Neural cell (in vitro differentiated cells): ENCODE data around the gene TESMIN. TPM values are rescaled to one million over a fixed set of nuclear protein-coding genes. Genes with fewer than 3 reads are reported as not detected.

ENCODE experiments used
- H2AFZ ChIP-seq: fragments of 200-600, 300-800 bp; sonication (generic), shearing (Covaris generic); 2 replicates; pipeline ENCODE4 v1.6.0; 2014; ENCODE audit warnings: low read depth, mild to moderate bottlenecking, antibody characterized with exemption, low read length, moderate library complexity
- H3F3A ChIP-seq: fragments of 200-600 bp; shearing (Covaris generic); 2 replicates; pipeline ENCODE4 v1.6.1; 2016; ENCODE audit warnings: mild to moderate bottlenecking, moderate library complexity, mixed read lengths, antibody characterized with exemption, low read length; ENCODE audit not compliant: insufficient read depth, poor library complexity, severe bottlenecking
- H3K27ac ChIP-seq: fragments of 200-600, 300-800 bp; sonication (generic), shearing (Covaris generic); 2 replicates; pipeline ENCODE4 v1.5.1; 2014; ENCODE audit warnings: mild to moderate bottlenecking, low read length, moderate library complexity
- H3K27me3 ChIP-seq: fragments of 300-800, 200-600 bp; sonication (generic), shearing (Covaris generic); 2 replicates; pipeline ENCODE4 v1.6.0; 2014; ENCODE audit warnings: mild to moderate bottlenecking, low read depth, low read length, moderate library complexity; ENCODE audit not compliant: insufficient read depth
- H3K36me3 ChIP-seq: fragments of 300-800, 200-600 bp; sonication (generic), shearing (Covaris generic); 2 replicates; pipeline ENCODE4 v1.5.1; 2014; ENCODE audit warnings: mild to moderate bottlenecking, antibody characterized with exemption, low read length, moderate library complexity; ENCODE audit not compliant: insufficient read depth
- H3K4me2 ChIP-seq: fragments of 300-800, 200-600 bp; sonication (generic), shearing (Covaris generic); 2 replicates; pipeline ENCODE4 v1.6.0; 2014; ENCODE audit warnings: mild to moderate bottlenecking, low read length
- H3K4me3 ChIP-seq: fragments of 300-800, 200-600 bp; sonication (generic), shearing (Covaris generic); 2 replicates; pipeline ENCODE4 v1.5.1; 2014; ENCODE audit warnings: mild to moderate bottlenecking, low read length, moderate library complexity
- H3K79me2 ChIP-seq: fragments of 200-600 bp; shearing (Covaris generic); replicated peaks from 2 replicates; pipeline ENCODE4 v1.6.0; 2014; ENCODE audit warnings: mild to moderate bottlenecking, low read length, moderate library complexity; ENCODE audit not compliant: insufficient read depth
- H3K9ac ChIP-seq: fragments of 300-800, 200-600 bp; sonication (generic), shearing (Covaris generic); 2 replicates; pipeline ENCODE4 v1.6.1; 2016; ENCODE audit warnings: mild to moderate bottlenecking, low read length, mixed read lengths
- H3K9me2 ChIP-seq: fragments of 200-600 bp; shearing (Covaris generic); 2 replicates; pipeline ENCODE4 v1.6.1; 2016; ENCODE audit warnings: mild to moderate bottlenecking, low read length, mixed read lengths; ENCODE audit not compliant: insufficient read depth
- H3K9me3 ChIP-seq: fragments of 200-600, 300-800 bp; sonication (generic), shearing (Covaris generic); 2 replicates; pipeline ENCODE4 v1.6.1; 2016; ENCODE audit warnings: mild to moderate bottlenecking, mixed run types, low read length, moderate library complexity, mixed read lengths
- H4K20me1 ChIP-seq: fragments of 200-600 bp; shearing (Covaris generic); 2 replicates; pipeline ENCODE4 v1.6.1; 2016; ENCODE audit warnings: mild to moderate bottlenecking, mixed run types; ENCODE audit not compliant: insufficient read depth
- EP300 ChIP-seq: fragments of 450-650 bp; conservative IDR thresholded peaks from 2 replicates; pipeline ENCODE4 v1.6.1; 2014; ENCODE audit warnings: antibody characterized with exemption, mild to moderate bottlenecking, moderate library complexity; ENCODE audit not compliant: poor library complexity, severe bottlenecking
- EZH2 ChIP-seq: fragments of 200-600, 300-800 bp; shearing (Covaris generic), sonication (generic); IDR thresholded peaks from 2 replicates; pipeline ENCODE4 v1.6.1; 2014; ENCODE audit warnings: antibody characterized with exemption, low read length, borderline replicate concordance, mild to moderate bottlenecking; ENCODE audit not compliant: insufficient read depth, poor library complexity, severe bottlenecking
- MXI1 ChIP-seq: fragments of 450-650 bp; conservative IDR thresholded peaks from 2 replicates; pipeline ENCODE4 v1.6.1; 2014; ENCODE audit warnings: antibody characterized with exemption, mild to moderate bottlenecking; ENCODE audit not compliant: poor library complexity, severe bottlenecking
- POLR2AphosphoS5 ChIP-seq: IDR thresholded peaks from 2 replicates; pipeline ENCODE4 v1.6.1; 2012
- RAD21 ChIP-seq: fragments of 450-650 bp; conservative IDR thresholded peaks from 2 replicates; pipeline ENCODE4 v1.6.1; 2014; ENCODE audit warnings: antibody characterized with exemption, mild to moderate bottlenecking, moderate library complexity
- SMC3 ChIP-seq: fragments of 450-650 bp; conservative IDR thresholded peaks from 2 replicates; pipeline ENCODE4 v1.6.1; 2014; ENCODE audit warnings: antibody characterized with exemption, mild to moderate bottlenecking, moderate library complexity; ENCODE audit not compliant: poor library complexity
- TAF1 ChIP-seq: IDR thresholded peaks from 2 replicates; pipeline ENCODE4 v1.6.1; 2012; ENCODE audit warnings: low read depth
- polyA plus RNA-seq: library from polyadenylated mRNA; depleted of rRNA; stranded (reverse); fragments of >200 nt; gene quantifications from 2 replicates; pipeline ENCODE4 v1.2.3, GENCODE V29; 2014
- TF ChIP-seq, protein P1 (sequence below): IDR thresholded peaks from 2 replicates; pipeline ENCODE4 v1.6.1; 2012; ENCODE audit warnings: borderline replicate concordance
- TF ChIP-seq, protein P2 (sequence below): fragments of 450-650 bp; IDR thresholded peaks from 2 replicates; pipeline ENCODE4 v1.5.1; 2014; ENCODE audit warnings: antibody characterized with exemption, mild to moderate bottlenecking, moderate library complexity; ENCODE audit not compliant: poor library complexity, severe bottlenecking

TESMIN gene
- polyA plus RNA-seq, 1 donor from 2014 or later, result not detected

DNA sequence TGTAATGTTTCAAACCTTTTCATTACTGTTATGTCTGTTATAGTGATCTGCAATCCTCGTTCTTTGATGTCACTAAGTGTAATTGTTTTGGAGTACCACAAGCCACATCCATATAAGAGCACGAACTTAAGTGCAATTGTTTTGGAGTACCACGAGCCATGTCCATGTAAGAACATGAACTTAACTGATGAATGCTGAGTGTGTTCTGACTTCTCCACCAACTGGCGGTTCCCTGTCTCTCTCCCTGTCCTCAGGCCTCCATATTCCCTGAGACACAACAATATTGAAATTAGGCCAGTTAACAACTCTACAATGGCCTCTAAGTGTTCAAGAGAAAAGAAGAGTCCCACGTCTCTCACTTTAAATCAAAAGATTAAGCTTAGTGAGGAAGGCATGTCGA, 23.5 kb downstream of the TESMIN start:
- Histone ChIP-seq H3K9me3 (no peaks in the 10 kb centered on the region), H3K9me2 (no peaks in the 10 kb centered on the region), H3K79me2 (no peaks in the 10 kb centered on the region), H3K4me3 (no peak overlapping the region), H3K36me3 (no peaks in the 10 kb centered on the region), H2AFZ (no peak overlapping the region), H3F3A (no peaks in the 10 kb centered on the region), H4K20me1 (no peaks in the 10 kb centered on the region), H3K4me2 (no peak overlapping the region), H3K27ac (no peak overlapping the region), H3K27me3 (no peaks in the 10 kb centered on the region), H3K9ac (no peak overlapping the region)
- TF ChIP-seq EP300 (no peak), POLR2AphosphoS5 (no peak), TAF1 (no peak), EZH2 (no peak)
- TF ChIP-seq, protein P1, sequence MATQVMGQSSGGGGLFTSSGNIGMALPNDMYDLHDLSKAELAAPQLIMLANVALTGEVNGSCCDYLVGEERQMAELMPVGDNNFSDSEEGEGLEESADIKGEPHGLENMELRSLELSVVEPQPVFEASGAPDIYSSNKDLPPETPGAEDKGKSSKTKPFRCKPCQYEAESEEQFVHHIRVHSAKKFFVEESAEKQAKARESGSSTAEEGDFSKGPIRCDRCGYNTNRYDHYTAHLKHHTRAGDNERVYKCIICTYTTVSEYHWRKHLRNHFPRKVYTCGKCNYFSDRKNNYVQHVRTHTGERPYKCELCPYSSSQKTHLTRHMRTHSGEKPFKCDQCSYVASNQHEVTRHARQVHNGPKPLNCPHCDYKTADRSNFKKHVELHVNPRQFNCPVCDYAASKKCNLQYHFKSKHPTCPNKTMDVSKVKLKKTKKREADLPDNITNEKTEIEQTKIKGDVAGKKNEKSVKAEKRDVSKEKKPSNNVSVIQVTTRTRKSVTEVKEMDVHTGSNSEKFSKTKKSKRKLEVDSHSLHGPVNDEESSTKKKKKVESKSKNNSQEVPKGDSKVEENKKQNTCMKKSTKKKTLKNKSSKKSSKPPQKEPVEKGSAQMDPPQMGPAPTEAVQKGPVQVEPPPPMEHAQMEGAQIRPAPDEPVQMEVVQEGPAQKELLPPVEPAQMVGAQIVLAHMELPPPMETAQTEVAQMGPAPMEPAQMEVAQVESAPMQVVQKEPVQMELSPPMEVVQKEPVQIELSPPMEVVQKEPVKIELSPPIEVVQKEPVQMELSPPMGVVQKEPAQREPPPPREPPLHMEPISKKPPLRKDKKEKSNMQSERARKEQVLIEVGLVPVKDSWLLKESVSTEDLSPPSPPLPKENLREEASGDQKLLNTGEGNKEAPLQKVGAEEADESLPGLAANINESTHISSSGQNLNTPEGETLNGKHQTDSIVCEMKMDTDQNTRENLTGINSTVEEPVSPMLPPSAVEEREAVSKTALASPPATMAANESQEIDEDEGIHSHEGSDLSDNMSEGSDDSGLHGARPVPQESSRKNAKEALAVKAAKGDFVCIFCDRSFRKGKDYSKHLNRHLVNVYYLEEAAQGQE, result no peak
- TF ChIP-seq, protein P2, sequence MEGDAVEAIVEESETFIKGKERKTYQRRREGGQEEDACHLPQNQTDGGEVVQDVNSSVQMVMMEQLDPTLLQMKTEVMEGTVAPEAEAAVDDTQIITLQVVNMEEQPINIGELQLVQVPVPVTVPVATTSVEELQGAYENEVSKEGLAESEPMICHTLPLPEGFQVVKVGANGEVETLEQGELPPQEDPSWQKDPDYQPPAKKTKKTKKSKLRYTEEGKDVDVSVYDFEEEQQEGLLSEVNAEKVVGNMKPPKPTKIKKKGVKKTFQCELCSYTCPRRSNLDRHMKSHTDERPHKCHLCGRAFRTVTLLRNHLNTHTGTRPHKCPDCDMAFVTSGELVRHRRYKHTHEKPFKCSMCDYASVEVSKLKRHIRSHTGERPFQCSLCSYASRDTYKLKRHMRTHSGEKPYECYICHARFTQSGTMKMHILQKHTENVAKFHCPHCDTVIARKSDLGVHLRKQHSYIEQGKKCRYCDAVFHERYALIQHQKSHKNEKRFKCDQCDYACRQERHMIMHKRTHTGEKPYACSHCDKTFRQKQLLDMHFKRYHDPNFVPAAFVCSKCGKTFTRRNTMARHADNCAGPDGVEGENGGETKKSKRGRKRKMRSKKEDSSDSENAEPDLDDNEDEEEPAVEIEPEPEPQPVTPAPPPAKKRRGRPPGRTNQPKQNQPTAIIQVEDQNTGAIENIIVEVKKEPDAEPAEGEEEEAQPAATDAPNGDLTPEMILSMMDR, result no peak

DNA sequence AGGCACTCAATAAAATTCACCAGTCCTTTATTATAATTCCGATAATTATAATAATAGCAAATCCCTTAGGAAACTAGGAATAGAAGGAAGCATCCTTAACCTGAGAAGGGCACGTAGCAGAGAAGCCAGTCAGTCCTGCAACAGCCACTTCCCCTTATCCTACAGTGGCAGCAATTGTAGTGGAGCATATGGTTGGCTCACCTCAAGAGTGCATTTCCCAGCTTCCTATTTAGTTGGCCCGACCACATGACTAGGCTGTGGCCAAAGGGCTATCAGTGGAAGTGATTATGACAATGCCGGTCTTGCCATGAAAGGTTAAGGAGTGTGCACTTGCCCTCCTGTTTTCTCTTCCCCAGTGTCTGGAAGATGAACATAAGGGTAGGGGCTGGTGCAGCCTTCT, 27.0 kb downstream of the TESMIN start:
- Histone ChIP-seq H3K4me2 (no peak overlapping the region), H4K20me1 (no peaks in the 10 kb centered on the region), H3K9me2 (no peaks in the 10 kb centered on the region), H3K27ac (no peak overlapping the region), H3K79me2 (no peaks in the 10 kb centered on the region), H3F3A (no peaks in the 10 kb centered on the region), H3K9ac (no peak overlapping the region), H3K4me3 (no peak overlapping the region), H3K36me3 (no peaks in the 10 kb centered on the region), H3K9me3 (peaks cover 10% of the 10 kb centered on the region), H3K27me3 (no peaks in the 10 kb centered on the region), H2AFZ (no peak overlapping the region)
- TF ChIP-seq SMC3 (no peak), EP300 (no peak)

DNA sequence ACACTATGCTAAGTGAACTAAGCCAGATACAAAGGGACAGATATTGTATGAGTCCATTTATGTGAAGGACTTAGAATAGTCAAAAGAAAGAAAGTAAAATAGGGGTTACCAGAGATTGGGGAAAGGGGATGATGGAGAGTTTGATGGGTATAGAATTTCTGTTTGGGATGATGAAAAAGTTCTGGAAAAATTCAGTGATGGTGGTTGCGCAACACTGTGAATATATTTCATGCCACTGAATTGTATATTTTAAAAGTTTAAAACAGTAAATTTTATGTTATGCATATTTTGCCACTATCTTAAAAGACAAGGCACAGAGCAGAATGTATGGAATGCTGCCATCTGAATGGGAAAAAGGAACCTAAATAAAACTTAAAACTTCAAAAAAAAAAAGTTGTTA, 29.2 kb downstream of the TESMIN start:
- no peak for TF ChIP-seq TAF1
- no peak for TF ChIP-seq POLR2AphosphoS5
- TF ChIP-seq MXI1, result no peak
- no peak for TF ChIP-seq EP300
- no peak for TF ChIP-seq RAD21
- TF ChIP-seq SMC3, result no peak
- TF ChIP-seq, protein P1, result no peak
- TF ChIP-seq, protein P2, result no peak
- no peak for TF ChIP-seq EZH2
- Histone ChIP-seq H2AFZ (no peak overlapping the region), H3K79me2 (no peaks in the 10 kb centered on the region), H3K36me3 (no peaks in the 10 kb centered on the region), H4K20me1 (no peaks in the 10 kb centered on the region), H3K9me2 (no peaks in the 10 kb centered on the region), H3K27me3 (no peaks in the 10 kb centered on the region), H3F3A (no peaks in the 10 kb centered on the region), H3K4me3 (no peak overlapping the region), H3K9ac (no peak overlapping the region), H3K4me2 (no peak overlapping the region), H3K27ac (no peak overlapping the region), H3K9me3 (peaks cover 11% of the 10 kb centered on the region)
